ENCODE measurements around the gene GPR68.
"Not testable (repeated sequence)": the region's sequence is repeated elsewhere in the genome, so short reads cannot be mapped to it uniquely, and the experiment has no call there.

GPR68 gene

DNA sequence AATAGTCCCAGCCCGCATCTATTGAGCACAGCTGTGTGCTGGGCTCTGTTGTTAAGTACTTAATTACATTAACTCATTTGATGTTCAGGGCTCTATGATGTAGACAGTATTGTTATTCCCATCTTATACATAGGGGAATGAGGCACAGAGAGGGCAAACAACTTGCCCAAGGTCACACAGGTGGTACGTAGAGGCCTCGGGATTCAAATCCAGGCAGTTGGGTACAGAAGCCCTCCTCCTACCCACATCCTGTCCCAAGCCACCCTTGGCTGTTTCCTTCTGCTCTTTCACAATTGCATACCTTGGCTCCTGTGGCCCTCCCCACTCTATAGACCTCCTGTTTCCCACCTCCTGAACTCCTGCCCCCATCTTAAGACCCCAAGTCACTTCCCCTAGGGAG, 10.0 kb upstream of the GPR68 start:
- no peak for FAIRE-seq
- no peak for DNase-seq (ENCODE audit: insufficient read length, low spot score)

GRCh38 chr14:91253795-91254323, 9.4 kb upstream of the GPR68 start:
- no peak for DNase-seq (ENCODE audit: insufficient read length, low spot score)
- FAIRE-seq = no peak

- peak; percentile 33 for DNase-seq (ENCODE audit: insufficient read length, low spot score)
- peak; percentile 16 for FAIRE-seq
Measured at GRCh38 chr14:91252871-91253794, 8.6 kb upstream of the GPR68 start.

GRCh38 chr14:91250912-91251311, 6.4 kb upstream of the GPR68 start:
- no peak for FAIRE-seq
- DNase-seq (ENCODE audit: insufficient read length, low spot score) = no peak

- DNase-seq (ENCODE audit: insufficient read length, low spot score) (no peak), FAIRE-seq (peak; percentile 69)
Measured at GRCh38 chr14:91249841-91250616, 5.5 kb upstream of the GPR68 start.

DNA sequence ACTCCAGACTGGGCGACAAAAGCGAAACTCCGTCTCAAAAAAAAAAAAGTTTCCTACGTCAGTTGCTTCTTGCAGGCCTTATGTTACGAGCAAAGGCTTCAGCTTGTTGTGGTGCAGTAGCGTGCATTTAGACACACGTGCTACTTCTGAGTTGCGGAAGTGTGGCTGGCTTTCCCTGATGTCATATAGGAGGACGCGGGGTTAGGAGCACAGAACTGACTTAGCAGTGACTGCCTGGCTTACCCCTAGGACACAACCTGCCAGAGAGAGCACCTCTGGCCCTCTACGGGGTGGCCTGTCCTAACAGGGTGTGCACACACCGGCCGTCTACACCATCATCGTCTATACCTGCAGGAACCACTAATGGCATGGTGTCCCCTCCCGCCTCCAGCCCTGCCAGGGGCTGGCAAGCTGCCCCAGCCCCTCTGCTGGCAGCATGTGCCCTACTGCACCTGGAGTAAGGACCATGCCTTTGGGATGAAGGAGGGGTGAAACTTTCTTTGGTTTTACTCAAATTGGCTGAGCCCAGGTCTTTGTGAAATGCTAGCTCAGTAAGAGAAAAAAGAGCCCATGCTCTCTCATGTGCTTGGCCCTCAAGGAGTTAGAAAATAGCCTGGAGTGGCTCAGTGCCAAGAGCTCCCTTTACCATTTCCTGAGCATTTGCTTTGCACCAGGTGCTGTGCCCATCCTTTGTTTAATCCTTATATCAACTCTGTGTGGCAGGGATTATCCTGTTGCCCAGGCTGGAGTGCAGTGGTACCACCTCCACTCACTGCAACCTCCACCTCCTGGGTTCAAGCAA, 1.7 kb upstream of the GPR68 start:
- FAIRE-seq (no peak), DNase-seq (ENCODE audit: insufficient read length, low spot score) (no peak)

DNA sequence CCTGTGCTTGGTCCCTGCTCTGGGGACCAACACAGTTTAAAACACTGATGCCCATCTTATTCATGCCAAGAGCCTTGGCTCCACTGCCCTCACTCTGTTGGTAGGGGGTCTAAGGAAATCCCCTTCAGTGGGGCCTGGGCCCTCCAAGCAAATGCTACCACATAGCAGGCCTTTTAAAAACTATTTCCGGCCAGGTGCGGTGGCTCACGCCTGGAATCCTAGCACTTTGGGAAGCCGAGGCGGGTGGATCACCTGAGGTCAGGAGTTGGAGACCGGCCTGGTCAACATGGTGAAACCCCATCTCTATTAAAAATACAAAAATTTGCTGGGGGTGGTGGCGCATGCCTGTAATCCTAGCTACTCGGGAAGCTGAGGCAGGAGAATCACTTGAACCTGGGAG, 1.1 kb upstream of the GPR68 start:
- not testable (repeated sequence) for FAIRE-seq

GRCh38 chr14:91245029-91245428, 525 bp upstream of the GPR68 start:
- FAIRE-seq = no peak
- DNase-seq (ENCODE audit: insufficient read length, low spot score) = no peak

More for the DNA sequence above, 1.1 kb upstream of the GPR68 start:
- not testable (repeated sequence) for DNase-seq (ENCODE audit: insufficient read length, low spot score)

GRCh38 chr14:91243074-91243471, 1.4 kb downstream of the GPR68 start:
- DNase-seq (ENCODE audit: insufficient read length, low spot score) (no peak), FAIRE-seq (no peak)

DNA sequence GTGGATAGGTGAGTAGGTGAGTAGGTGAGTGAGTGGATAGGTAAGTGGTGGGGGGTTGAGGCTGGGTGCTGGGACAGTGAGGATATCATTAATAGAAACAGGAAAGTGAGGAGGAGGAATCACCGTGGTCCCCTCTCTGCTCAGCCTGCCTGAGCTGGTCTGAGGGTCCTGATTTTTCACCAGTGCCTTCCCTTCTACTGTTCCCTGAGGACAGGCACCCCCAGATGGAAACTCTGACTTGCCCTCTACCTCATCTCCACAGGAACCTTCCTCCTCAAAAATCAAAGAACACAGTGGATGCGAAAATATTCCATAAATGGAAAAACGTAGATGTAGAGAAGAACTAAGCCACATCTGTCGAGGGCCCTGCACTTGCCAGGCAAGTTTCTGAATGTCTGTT, 1.9 kb downstream of the GPR68 start:
- DNase-seq (ENCODE audit: insufficient read length, low spot score) (no peak), FAIRE-seq (no peak)

DNA sequence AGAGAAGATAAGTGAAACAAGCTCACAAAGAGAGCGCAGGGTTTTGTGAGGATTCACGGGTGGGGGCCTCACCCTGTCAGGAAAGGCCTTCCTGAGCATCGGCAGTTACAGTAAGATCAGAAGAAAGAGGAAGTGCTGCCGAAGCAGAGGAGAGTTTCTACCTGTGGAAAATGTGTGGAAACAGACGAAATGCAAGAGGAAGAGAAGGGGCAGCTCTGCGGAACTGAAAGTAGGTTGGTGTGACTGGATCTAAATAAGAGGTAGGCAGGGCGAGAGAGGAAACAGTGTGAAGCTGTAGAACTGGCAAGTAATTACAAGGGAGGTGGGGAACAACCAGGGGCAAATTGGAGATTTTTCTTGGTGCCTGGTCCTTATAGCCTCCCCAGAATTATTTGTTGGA, 2.6 kb downstream of the GPR68 start:
- DNase-seq (ENCODE audit: insufficient read length, low spot score) (no peak), FAIRE-seq (no peak)

DNA sequence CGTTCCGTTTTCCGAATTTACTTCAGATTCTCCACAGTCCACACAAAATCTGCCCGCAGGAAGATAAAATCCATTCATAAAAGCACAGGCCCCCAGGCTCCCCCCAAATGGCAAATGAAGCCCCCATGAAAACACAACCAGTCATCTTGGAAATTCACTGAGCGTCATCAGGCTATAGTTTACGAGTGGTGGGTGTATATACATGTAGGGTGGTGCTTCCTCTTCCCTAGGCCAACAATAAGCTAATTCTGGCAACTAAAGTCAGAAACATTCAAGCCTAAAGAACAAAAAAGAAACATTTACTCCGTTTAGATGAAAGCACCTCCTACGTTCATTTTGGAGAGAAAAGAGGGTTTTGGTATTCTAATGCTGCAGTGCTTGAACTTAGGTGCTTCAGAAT, 5.8 kb downstream of the GPR68 start:
- FAIRE-seq = no peak
- no peak for DNase-seq (ENCODE audit: insufficient read length, low spot score)

DNA sequence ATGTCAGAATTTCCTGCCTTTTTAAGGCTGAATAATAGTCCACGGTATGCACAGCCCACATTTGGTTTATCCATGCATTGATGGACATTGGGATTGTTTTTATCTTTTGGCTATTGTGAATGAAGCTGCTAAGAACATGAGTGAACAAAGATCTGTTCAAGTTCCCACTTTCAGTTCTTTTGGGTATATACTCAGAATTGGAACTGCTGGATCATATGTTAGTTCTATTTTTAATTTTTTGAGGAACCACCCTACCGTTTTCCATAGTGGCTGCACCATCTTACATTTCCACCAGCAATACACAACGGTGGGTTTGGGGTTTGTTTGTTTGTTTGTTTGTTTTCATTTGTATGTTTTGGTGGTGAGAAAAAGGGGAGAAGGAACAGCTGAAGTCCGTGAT, 6.4 kb downstream of the GPR68 start:
- FAIRE-seq (no peak), DNase-seq (ENCODE audit: insufficient read length, low spot score) (no peak)

- DNase-seq (ENCODE audit: insufficient read length, low spot score) (peak; percentile 47), FAIRE-seq (no peak)
Measured at GRCh38 chr14:91237219-91237618, 7.3 kb downstream of the GPR68 start.

DNA sequence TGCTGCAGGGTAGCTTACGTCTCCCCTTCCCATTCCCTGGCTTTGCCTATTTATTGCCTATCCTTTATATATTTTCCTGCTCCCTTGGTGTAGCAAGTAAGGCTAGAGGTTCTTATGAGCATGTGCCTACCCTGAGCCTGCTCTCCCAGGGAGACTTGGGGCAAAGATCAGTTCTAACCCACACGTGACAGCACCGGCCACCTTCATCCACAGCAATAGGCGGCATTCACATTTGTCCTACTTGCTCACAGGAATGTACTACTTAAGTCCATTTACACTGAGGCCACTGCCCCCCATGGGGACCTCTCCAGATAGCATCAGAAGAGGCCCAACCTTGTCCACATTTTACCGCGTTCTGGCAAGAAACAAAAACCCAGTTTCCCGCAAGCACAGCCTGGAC, 8.7 kb downstream of the GPR68 start:
- DNase-seq (ENCODE audit: insufficient read length, low spot score) = no peak
- no peak for FAIRE-seq

DNA sequence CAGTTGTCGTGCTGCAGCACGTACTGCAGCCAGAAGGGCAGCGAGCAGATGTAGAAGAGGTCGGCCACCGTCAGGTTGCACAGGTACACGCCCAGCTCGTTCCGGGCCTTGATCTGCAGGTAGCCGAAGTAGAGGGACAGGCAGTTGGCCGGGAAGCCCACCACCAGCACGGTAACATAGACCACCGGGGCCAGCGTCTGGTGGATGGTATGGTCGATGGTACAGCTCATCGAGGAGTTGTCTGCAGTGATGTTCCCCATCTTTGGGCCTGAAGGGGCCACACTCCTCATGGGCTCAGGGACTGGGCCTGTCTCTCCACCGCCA, 9.8 kb downstream of the GPR68 start:
- FAIRE-seq = peak; percentile 36

GRCh38 chr14:91233936-91234790, 10.3 kb downstream of the GPR68 start:
- no peak for DNase-seq (ENCODE audit: insufficient read length, low spot score)
- no peak for FAIRE-seq

More for the DNA sequence above, 9.8 kb downstream of the GPR68 start:
- no peak for DNase-seq (ENCODE audit: insufficient read length, low spot score)

GRCh38 chr14:91232603-91233002, 11.9 kb downstream of the GPR68 start:
- no peak for FAIRE-seq
- no peak for DNase-seq (ENCODE audit: insufficient read length, low spot score)

DNA sequence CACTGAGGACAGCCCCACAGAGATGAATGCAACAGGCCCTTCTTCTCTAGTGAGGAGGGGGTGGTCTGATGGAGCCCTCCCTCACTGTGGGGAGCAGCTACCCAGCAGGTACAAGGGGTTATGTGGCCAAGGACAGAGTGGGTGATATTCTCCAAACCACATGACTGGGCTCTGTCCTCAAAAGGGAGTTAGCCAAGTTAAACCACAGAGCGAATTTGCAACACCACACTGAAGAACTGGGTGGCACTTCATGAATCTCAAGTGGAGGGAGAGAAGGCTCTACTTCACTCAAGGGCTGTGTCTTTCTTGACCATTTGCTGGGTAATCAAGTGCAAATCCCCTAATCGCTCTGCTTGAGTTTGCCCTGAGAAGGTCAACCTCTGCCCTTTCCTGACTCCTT, 12.5 kb downstream of the GPR68 start:
- DNase-seq (ENCODE audit: insufficient read length, low spot score) (no peak), FAIRE-seq (no peak)

- FAIRE-seq (no peak), DNase-seq (ENCODE audit: insufficient read length, low spot score) (no peak)
Measured at GRCh38 chr14:91231446-91231845, 13.1 kb downstream of the GPR68 start.

All from HTR-8/SVneo (cell line).